Measurements from ENCODE around the gene SLC34A1.

DNA sequence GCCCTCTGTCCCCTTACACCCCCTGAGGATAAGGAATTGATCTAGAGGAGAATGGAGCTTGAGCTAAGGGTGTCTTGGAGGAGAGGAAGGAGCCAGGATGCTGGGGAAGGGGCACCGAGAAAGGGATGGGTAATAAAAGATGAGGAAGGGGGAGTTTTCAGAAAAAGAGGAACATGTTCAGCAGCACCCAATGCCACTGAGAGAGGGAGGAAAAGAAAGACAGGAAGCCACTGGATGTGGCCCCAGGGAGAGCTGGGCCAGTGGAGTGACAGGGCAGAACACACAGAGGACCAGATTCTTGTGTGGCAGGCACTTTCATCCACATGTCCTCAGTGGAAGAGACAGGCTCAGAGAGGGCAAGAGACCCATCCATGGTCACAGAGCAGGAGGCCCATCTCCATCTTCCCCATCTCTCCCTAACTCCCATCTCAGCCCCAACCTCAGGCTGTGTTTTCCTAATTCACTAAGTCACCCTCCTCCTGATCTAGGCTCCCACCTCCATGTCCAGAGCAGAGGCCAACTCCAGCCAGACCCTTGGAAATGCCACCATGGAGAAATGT, 9.1 kb downstream of the SLC34A1 start:
- TF ChIP-seq POLR2A (IDR thresholded peaks at IDR 0.05), result no peak
- TF ChIP-seq, protein P1, sequence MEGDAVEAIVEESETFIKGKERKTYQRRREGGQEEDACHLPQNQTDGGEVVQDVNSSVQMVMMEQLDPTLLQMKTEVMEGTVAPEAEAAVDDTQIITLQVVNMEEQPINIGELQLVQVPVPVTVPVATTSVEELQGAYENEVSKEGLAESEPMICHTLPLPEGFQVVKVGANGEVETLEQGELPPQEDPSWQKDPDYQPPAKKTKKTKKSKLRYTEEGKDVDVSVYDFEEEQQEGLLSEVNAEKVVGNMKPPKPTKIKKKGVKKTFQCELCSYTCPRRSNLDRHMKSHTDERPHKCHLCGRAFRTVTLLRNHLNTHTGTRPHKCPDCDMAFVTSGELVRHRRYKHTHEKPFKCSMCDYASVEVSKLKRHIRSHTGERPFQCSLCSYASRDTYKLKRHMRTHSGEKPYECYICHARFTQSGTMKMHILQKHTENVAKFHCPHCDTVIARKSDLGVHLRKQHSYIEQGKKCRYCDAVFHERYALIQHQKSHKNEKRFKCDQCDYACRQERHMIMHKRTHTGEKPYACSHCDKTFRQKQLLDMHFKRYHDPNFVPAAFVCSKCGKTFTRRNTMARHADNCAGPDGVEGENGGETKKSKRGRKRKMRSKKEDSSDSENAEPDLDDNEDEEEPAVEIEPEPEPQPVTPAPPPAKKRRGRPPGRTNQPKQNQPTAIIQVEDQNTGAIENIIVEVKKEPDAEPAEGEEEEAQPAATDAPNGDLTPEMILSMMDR (IDR thresholded peaks at IDR 0.05), result no peak

Measured in thyroid gland (tissue), 4 donors.